Kidney tubule cell (primary cell): ENCODE results near the gene MCF2L.
A peak's percentile ranks its signal among the peaks of the same experiment; 100 is the strongest.

Source experiments
- DNase-seq: peaks from one replicate; pipeline ENCODE4 v3.0.0-alpha.2; 2018; ENCODE audit warnings: low spot score

Gene MCF2L

GRCh38 chr13:113125506-113126264 is 156.7 kb downstream of the MCF2L start:
- DNase-seq = no peak

- no peak for DNase-seq
These were observed 157.5 kb downstream of the MCF2L start for GRCh38 chr13:113126265-113127150.

GRCh38 chr13:113129480-113129879 is 160.5 kb downstream of the MCF2L start:
- no peak for DNase-seq

- no peak for DNase-seq
These were observed 161.1 kb downstream of the MCF2L start for GRCh38 chr13:113129921-113130750.

GRCh38 chr13:113135281-113135760 is 166.3 kb downstream of the MCF2L start:
- no peak for DNase-seq

GRCh38 chr13:113137691-113138298 is 168.8 kb downstream of the MCF2L start:
- peak; percentile 51 for DNase-seq

- DNase-seq = no peak
These were observed 170.0 kb downstream of the MCF2L start for GRCh38 chr13:113138792-113139551.

- no peak for DNase-seq
These were observed 170.6 kb downstream of the MCF2L start for GRCh38 chr13:113139577-113139976.

- no peak for DNase-seq
These were observed 171.9 kb downstream of the MCF2L start for GRCh38 chr13:113140677-113141600.

GRCh38 chr13:113141601-113141970 is 172.6 kb downstream of the MCF2L start:
- DNase-seq = no peak

GRCh38 chr13:113142876-113143275 is 173.9 kb downstream of the MCF2L start:
- DNase-seq = no peak

GRCh38 chr13:113143466-113144254 is 174.6 kb downstream of the MCF2L start:
- DNase-seq = no peak

- DNase-seq = no peak
These were observed 175.2 kb downstream of the MCF2L start for GRCh38 chr13:113144255-113144629.

GRCh38 chr13:113145496-113145895 is 176.5 kb downstream of the MCF2L start:
- no peak for DNase-seq

- DNase-seq = no peak
These were observed 177.0 kb downstream of the MCF2L start for GRCh38 chr13:113145911-113146598.

GRCh38 chr13:113146750-113147149 is 177.7 kb downstream of the MCF2L start:
- DNase-seq = no peak

- DNase-seq = no peak
These were observed 178.2 kb downstream of the MCF2L start for GRCh38 chr13:113147206-113147605.

- DNase-seq = no peak
These were observed 179.4 kb downstream of the MCF2L start for GRCh38 chr13:113148407-113148806.
